ENCODE results near the gene RANBP3.

The RANBP3 gene

DNA sequence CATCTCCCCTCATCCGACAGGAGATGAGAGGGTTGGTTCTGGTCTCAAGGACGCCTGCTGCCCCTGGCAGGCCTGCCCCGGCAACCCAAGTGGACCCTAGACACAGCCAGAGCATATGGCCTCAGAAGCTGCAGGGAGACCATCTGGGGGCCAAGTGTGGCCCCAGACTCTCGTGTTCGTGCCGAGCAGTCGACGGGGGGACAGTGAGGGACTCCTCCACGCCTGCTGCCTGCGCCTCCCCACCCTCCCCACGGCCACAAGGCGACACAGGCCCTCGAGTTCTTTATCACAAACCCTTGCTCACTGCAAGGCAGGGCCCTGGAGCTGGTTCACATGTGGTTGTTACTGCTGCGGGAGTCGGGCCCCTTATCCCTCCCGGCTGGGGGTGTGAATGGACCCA, 54.6 kb downstream of the RANBP3 start:
- no peak for DNase-seq

DNA sequence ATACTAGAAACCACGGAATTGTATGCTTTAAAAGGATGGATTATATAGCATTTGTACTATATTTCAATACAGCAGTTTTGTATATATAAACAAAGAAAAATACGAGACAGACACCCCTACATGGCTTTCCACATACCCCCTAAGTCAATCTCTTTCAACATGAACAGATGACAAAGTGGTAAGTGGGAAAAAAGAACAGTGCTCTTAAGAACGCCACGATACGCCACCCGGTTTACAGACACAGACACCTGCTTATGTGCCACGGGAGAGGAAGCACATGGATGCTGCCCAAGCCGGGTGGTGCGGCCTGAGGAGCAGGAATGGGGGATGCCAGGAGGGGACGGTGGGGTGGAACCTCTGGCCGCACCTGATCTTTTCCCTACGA, 55.8 kb downstream of the RANBP3 start:
- no peak for DNase-seq

DNA sequence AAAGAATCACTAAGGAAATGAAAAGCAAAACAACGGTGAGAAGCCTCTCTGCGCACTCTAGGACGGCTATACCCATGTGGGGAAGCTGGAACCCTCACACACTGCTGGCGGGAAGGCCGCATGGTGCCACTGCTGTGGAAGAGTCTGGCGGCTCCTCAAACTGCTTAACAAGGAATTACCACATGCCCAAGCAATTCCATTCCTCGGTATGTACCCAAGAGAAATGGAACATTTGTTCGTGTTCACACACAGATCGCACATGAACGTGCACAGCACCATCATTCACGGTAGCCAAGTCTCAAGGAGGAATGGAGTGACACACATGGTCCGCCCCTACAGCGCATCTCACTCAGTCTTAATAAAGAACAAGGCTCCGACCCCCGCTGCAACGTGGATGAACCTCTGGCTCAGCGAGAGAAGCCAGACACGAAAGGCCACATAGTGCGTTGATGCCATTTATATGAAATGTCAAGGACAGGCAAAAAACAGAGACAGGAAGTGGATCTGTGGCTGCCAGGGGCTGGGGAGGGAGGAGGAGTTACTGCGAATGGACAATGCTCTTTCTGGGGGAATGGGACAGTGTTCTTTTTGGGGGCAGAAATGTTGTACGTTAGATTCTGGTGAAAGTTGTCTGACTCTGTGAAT, 56.3 kb downstream of the RANBP3 start:
- no peak for DNase-seq

DNA sequence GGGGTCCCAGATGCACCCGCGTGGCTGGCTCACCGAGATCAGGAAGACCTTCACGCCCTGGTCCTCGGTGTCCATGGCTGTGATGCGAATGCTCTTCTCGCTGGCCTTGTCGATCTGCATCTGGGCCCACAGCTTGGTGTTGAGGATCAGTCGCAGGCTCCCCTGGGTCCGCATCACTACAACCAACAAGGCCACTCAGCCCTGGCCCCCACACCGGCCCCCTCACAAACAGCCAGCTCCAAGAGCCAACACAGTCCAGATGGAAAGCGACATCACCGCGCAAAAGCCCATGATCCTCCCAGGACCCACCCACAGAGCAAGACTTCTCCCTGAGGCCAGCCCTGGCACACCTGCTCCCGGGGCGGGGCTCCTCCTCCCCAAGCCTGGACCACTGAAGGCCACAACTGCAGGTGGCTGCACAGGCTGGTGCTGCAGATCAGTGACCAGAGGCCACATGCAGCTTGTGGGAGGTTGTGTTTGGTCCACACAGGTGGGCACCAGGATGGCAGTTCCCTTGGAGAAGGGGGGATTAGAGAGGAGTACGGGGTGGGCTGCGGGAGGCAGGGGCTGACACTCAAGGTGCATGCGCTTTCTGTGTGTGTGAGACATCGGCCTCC, 59.4 kb downstream of the RANBP3 start:
- no peak for DNase-seq

DNA sequence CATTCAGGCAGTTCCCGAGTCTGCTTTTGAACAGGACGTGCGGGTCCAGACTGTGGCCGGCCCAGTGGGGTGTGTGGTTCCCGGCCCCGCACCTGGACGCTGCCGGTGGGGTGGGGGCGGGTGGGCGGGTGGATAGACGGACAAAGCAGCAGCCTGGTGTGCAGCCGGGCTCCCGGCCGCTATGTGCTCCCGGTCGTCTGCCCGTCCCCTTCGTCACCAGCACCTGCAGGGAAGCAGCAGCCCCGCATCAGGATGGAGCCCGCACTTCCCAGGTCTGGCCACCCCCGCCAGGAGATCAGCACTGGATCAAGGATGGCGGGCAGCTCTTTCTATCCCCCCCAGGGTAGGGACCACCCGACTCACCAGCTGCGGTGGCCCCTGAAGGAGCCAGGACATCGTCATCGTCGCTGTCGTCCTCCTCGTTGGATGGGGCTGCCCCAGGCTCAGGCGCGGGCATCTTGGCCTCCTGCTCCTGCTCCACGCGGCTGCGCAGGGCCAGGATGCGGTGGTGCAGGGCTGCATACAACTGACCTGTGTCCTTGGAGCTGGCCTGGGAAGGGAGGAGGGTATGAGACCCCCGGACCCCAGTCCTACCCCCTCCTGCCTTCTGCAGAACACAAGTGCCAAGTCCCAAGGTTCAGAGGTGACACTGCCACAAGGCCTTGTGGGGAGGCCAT, 60.4 kb downstream of the RANBP3 start:
- no peak for DNase-seq

DNA sequence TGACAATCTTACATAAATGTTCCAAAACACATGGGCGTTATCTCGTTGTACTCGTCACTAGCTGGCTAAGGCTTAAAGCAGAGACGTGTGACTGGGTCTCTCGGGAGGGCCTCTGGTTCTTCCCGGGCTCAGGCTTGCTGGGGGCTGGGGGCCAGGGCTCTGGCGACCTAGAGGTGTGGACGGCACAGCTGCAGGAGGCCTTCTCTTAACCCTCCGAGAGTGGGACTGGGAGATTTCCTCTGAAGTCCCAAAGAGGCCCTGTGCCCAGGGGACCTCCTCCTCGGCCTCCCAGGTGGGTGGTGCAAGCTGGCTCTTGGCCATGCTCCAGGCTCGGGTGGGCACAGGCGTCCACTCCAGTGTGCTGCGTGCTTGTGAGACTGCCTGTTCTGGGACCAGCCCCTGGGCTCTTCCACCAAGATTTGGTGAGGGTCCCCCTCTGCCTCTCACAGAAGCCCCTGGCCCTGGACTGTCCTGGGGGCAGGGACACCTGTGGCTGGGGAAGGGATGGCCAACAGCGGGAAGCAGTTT, 61.7 kb downstream of the RANBP3 start:
- DNase-seq = no peak

DNA sequence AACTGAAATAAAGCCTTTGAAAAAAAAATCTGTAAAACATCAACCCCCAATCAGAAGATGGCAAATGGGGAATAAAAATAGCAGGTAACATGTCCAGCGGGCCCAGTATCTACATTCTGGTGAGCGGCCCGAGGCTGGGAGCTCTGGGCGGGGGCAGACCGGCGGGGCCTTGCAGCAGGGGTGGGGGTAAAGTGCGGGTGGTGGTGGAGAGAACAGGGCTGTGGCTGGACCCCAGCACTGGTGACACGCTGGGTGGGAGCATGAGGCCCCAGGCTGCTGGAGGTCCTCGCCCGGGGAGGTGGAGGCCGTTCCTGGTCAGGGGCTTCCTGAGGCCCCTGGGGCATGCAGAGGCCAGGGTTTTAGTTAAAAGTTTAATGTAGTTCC, 62.2 kb downstream of the RANBP3 start:
- DNase-seq = no peak

DNA sequence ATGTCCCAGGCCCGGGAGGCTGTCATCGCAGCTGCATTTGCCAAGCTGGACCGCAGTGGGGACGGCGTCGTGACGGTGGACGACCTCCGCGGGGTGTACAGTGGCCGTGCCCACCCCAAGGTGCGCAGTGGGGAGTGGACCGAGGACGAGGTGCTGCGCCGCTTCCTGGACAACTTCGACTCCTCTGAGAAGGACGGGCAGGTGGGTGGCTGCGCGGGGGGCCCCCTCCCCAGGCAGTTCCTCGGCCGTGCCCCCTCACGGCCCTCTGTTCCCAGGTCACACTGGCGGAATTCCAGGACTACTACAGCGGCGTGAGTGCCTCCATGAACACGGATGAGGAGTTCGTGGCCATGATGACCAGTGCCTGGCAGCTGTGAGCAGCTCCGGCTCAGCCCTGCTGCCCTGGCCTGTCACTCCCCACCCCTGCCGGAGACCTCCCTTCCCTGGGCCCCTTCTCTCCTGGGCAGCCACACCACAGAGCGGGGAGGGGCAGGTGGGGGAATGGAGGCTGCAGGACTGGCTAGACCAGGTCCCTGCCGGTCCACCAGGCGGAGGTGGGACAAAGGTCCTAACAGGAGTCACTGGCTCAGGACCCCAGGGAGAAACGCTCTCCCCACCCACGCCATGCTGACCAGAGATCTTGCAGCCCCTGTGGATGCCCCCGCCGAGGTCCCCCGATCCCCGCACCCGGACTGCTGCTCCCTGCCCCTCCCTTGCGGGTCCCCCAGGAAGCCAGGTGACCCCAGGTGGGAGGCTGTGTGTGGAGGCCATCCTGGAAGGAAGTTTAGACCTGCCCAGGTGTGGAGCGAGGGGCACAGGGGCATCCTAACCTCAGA, 62.8 kb downstream of the RANBP3 start:
- DNase-seq = no peak

DNA sequence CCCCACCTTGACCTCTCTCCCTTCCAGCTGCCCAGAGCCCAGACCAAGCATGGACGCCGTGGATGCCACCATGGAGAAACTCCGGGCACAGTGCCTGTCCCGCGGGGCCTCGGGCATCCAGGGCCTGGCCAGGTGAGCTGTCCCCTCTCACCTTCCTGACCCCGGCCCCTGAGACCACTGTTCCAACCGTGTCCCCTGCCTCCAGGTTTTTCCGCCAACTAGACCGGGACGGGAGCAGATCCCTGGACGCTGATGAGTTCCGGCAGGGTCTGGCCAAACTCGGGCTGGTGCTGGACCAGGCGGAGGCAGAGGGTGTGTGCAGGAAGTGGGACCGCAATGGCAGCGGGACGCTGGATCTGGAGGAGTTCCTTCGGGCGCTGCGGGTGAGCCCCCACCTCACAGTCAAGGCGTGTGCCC, 63.6 kb downstream of the RANBP3 start:
- no peak for DNase-seq

DNA sequence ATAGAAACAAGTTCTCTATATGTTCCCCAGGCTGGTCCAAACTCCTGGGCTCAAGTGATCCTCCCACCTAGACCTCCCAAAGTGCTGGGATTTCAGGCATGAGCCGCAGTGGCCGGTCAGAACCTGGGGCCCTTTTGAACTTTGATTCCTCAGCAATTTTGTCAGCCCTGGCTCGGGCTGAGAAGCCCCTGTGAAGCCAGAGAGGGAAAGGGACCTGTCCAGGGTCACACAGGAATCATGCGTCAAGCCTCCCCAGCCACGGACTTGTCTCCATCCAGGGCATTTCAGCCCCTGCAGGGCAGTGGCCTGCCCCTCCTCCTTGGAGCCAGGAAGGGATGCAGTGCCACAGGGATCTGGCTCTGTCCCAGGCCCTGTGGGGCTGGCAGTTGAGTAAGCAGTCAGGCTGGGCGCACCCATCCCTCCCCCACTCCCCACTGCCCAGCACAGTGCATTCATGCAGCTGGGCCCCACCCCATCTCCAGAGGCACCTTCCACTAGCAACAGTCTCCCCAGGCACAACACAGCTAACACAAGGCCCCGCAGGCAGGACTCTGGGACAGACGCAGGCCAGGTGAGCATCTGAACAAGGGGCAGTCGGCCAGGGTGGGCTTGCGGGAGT, 64.1 kb downstream of the RANBP3 start, which contains the start of gene CAPS:
Gene CAPS (plus strand): TSS at position 516 of the 619 bp plus-strand sequence. CDS start 153 bp downstream, outside the sequence.
- no peak for DNase-seq

DNA sequence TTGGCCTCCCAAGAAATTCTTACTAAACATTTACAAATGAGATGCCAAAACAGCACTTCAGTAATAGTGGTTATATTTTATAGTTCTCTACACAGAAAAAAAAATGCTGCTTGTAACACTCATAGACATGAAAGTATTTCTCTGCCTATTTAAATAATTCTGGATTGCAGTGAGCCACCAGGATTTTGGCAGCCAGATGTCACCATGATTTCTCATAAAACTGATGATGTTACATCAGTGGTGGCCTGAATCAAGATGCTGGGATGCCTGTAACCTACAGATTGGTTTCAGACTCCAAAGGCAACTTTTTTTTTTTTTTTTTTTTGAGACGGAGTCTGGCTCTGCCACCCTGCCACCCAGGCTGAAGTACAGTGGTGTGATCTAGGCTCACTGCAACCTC, 66.6 kb downstream of the RANBP3 start:
- no peak for DNase-seq

DNA sequence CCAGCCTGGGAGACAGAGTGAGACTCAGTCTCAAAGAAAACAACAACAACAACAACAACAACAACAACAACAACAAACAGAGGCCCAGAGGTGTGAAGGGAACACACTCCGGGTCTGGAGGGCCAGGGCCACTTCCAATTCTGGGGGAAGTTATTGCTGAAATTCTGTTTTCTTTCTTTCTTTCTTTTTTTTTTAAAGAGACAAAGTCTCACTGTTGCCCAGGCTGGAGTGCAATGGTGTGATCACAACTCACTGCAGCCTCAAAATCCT, 67.4 kb downstream of the RANBP3 start:
- no peak for DNase-seq

DNA sequence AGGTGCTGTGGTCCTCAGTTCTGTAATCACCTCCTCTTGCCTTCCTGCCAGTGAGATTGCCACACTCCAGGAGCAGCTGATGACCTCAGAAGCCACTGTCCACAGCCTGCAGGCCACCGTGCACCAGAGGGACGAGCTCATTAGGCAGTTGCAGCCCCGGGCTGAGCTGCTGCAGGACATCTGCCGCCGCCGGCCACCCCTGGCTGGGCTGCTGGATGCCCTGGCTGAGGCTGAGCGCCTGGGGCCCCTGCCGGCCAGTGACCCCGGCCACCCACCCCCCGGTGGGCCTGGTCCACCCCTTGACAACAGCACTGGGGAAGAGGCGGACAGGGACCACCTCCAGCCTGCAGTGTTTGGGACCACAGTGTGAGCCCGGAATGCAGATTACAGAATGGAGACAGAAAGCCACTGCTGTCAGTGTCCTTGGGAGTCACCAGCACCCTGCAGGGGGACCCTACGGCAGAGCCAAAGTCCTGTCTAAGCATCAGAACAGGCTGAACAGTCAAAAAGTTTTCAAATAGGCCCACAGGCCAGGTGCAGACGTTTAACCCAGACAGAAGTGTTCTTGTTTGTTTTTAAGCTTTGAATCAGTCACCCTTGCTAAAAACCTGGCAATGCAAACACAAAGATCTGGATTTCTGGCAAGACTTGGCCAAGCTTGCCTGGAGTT, 69.0 kb downstream of the RANBP3 start:
- DNase-seq = no peak

DNA sequence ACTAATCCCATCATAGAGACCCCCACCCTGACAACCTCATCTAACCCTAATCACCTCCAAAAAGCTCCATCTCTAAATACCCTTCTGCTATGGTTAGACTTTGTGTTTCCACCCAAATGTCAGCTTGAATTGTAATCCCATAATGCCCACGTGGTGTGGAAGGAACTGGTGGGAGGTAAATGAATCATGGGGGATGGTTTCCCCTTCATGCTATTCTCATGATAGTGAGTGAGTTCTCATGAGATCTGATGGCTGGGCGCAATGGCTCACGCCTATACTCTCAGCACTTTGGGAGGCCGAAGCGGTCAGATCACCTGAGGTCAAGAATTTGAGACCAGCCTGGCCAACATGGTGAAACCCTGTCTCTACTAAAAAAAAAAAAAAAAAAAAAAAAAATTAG, 70.7 kb downstream of the RANBP3 start:
- DNase-seq = peak; percentile 35

DNA sequence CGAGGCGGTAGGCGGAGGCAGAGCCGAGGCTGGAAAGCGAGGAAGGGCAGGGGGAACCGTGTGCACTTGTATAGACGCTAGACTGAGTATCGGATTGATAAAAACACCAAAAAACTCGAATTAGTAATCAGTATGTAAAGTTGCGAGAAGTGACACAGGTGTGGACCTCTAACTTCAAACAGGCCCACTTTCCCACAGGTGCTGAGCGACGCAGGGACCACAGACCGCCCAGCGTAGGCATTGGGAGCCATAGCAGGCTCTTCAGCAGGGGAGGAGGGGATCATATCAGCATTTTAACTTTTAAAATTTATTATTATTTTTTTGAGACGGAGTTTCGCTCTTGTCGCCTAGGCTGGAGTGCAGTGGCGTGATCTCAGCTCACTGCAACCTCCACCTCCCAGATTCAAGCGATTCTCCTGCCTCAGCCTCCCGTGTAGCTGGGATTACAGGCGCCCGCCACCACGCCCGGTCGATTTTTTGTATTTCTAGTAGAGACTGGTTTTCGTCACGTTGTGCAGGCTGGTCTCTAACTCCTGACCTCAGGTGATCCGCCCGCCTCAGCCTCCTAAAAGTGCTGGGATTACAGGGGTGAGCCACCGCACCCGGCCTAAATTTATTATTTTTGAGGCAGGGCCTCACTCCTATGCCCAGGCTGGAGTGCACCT, 72.7 kb downstream of the RANBP3 start:
- no peak for DNase-seq

DNA sequence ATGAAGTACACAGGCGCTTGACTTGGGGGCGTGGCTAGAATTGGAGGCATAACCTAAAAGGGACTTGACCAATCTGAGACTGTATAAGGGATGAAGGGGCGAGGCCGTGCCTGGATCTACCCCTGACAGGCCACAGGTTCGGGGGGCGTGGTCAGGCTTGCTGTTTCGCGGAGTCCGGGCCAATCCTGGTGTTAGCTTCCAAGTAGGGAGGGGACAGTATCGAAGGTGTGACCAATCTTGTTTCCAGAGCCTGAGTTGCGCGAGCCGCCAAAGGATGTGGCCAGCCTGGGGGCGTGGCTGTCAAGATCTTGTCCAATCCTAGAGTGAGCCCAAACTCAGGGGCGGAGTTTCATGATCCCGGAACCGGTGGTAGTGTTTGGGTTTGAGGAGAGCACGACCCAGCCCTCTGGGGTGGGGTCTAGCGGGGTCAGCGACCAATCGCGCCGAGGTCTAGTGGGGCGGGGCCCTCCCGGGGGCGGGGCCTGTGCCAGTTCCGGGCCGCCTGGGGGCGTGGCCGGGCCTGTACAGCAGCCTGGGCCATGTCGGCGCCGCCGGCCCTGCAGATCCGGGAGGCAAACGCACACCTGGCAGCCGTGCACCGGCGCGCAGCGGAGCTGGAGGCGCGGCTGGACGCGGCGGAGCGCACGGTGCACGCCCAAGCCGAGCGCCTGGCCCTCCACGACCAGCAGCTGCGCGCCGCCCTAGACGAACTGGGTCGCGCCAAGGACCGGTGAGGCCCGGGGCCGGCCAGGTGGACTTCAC, 73.4 kb downstream of the RANBP3 start, which contains the start of gene VMAC:
Gene VMAC (plus strand): TSS at position 521 of the 762 bp plus-strand sequence. CDS start 19 bp downstream, at position 540.
- DNase-seq = peak; percentile 100

DNA sequence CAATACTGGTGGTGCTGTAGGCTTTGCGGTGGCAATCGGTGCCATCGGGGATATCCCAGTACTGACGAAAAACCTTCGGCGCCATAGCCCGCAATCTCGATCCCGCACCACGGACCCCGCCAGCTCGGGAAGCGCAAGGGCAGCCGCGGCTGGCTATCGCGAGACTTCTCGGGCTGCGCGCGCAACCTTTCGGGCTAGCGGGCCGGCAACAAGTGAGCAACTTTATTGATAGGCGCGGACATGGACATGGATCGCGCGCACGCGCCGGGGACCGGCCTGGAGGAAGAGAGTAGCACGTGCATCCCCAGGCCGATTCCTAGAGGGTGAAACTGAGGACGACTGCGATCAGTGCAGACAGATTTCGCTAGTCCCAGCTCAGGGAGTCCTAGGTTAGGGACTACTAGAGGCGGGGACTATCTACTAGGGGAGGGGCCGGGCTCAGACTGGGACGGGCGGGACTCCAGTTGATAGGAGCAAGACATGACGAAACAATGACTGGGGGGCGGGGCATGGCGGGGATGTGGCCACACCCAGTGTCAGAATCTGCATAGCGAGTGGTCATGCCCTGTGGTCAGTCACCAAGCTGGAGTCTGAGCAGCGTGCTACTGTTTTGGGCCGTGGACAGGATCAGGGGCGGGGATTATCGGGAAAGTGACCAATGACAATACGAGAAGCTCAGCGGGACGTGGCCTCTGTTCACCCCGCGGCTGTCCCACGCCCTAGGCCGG, 74.2 kb downstream of the RANBP3 start, which contains the start of gene NDUFA11:
Gene NDUFA11 (minus strand): TSS at position 167 of the 728 bp plus-strand sequence. CDS start 82 bp downstream, at position 85.
- DNase-seq = peak; percentile 97

DNA sequence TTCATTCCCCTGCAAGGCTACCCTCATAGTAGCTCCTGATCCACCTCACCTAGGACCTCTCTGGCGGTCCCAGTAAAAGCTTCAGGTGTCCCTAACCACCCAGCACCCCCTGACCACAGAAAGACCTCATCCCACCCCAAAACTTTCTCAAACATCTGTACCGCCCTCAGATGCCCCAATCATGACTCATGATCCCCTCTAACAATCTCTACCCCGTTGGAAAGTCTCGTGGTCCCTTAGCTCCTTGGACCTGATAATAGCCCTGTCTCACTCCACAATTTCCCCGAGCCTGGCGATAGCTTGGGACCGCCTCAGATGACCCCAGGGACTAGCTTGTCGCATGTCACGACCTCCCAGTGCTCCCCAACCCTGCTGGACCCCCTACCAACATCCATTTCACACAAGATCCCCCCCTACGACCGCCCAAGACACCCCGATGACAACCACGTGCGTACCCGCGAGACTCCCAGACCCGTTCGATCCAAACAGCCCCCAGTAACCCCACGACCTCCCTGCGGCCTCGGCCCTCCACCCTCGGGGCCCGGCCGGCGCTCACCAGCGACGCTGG, 74.8 kb downstream of the RANBP3 start:
- peak; percentile 31 for DNase-seq

DNA sequence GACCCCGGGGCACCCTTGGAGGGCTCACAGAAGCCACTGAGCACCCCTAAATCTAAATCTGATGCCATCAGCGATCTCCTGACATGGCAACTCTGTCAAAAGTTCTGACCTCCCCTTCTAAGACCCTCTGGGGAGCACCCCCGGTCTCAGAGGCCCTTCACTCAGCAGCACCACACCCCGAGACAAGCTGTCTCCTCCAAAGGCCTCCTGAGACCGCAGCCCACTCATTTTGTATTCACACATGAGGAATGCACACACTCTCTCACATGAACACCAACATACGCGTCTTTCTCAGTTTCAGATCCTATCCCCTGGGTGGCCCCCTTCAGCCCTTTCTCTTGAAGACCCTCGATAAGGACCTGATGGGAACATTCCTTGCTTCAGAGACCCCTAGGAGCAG, 77.0 kb downstream of the RANBP3 start:
- no peak for DNase-seq

Measured in activated naive CD4-positive, alpha-beta T cell treated with Interleukin-2 at 50 U/mL for 16 hours (primary cell).